Activated CD4-positive, alpha-beta T cell treated with anti-CD3 and anti-CD28 coated beads, Interleukin-2, amount 10 ng/mL, durations not matched to agents 7 days and 5 days (primary cell): ENCODE data around the gene NASP. TPM values are rescaled to one million over a fixed set of nuclear protein-coding genes. Genes with fewer than 3 reads are reported as not detected.
"Not testable (repeated sequence)": the region's sequence is repeated elsewhere in the genome, so short reads cannot be mapped to it uniquely, and the experiment has no call there.

Experiments used
- CTCF ChIA-PET: fragments of 350-600 bp; sonication (Branson Sonifier 250); formaldehyde crosslinking; loops from one replicate; lab custom pipeline; 2021; ENCODE audit warnings: antibody characterized with exemption; lab: Charles Lee
- POLR2A ChIA-PET: fragments of 350-600 bp; sonication (Branson Sonifier 250); formaldehyde crosslinking; loops from one replicate; lab custom pipeline; 2021; ENCODE audit warnings: antibody characterized with exemption; lab: Charles Lee
- DNase-seq: peaks from one replicate; pipeline ENCODE4 v3.0.0-alpha.2; 2020
- H3K27ac Mint-ChIP-seq: one replicate; pipeline ENCODE4 v1.8.0; 2021; ENCODE audit warnings: mild to moderate bottlenecking, moderate library complexity, mixed read lengths
- H3K27me3 Mint-ChIP-seq: one replicate; pipeline ENCODE4 v1.8.0; 2021; ENCODE audit warnings: mixed read lengths
- H3K36me3 Mint-ChIP-seq: one replicate; pipeline ENCODE4 v1.8.0; 2021; ENCODE audit warnings: low read depth, mixed read lengths
- H3K4me1 Mint-ChIP-seq: one replicate; pipeline ENCODE4 v1.8.0; 2021; ENCODE audit warnings: mixed read lengths
- H3K4me3 Mint-ChIP-seq: one replicate; pipeline ENCODE4 v1.8.0; 2021; ENCODE audit warnings: mild to moderate bottlenecking, moderate library complexity, mixed read lengths
- H3K9me3 Mint-ChIP-seq: one replicate; pipeline ENCODE4 v1.8.0; 2021; ENCODE audit warnings: mixed read lengths
- total RNA-seq, 2 experiments: library from RNA; stranded (reverse); gene quantifications; one replicate each; pipeline ENCODE4 v1.2.3, GENCODE V29; 2021

The NASP gene
- total RNA-seq, 2 experiments from 2014 or later, result 193 to 198 TPM

- Mint-ChIP-seq H3K27me3 (no peaks in the 10 kb centered on the region), H3K9me3 (no peaks in the 10 kb centered on the region), H3K4me1 (no peaks in the 10 kb centered on the region), H3K4me3 (no peak overlapping the region), H3K36me3 (peaks cover 20% of the 10 kb centered on the region), H3K27ac (no peak overlapping the region)
- POLR2A ChIA-PET, result interaction anchor here (2.8 kb wide), 1 partner anchor 49 kb away, joined by 12 read pairs; the partner anchor contains the start of gene PRDX1
- no peak for DNase-seq
- CTCF ChIA-PET, result interaction anchor here (0.6 to 3.2 kb wide), 11 partner anchors 9 to 78 kb away, joined by 3 to 14 read pairs (median 6); partner anchors contain the start of genes AKR1A1 and NASP
Measured at GRCh38 chr1:45570631-45571030, 13.2 kb upstream of the NASP start.

DNA sequence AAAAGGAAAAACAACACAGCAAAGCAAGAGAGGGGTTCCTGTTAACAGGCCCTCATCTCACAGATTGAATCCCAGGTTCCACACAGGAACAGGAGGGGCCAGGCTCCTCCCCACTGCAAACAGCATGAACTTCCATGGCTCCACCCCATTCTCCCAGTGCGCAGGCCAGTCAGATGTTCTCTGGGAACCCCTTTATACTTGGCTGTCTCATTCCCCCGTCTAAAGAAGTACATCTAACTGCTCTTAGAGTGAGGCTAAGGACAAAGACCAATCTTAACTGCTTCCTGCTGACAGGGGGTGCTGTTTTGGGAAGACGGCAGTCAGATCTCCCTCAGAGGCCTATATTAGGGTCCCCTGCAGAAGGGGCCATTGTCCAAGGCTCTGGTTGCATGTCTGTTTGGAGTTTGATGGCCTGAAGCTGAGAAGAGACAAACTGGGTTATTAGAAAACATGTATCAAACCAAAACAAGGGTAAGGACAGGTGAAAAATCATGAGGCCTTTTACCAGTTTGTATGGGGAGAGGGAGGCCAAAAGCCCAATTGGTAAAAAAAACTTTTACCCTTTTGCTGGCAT, 10.5 kb upstream of the NASP start:
- ChIA-PET POLR2A (no interaction called here), CTCF (interaction anchor here (0.6 to 1.5 kb wide), 3 partner anchors 10 to 30 kb away, joined by 3 read pairs; partner anchors contain the start of gene NASP)
- Mint-ChIP-seq H3K27ac (no peak overlapping the region), H3K27me3 (no peaks in the 10 kb centered on the region), H3K4me1 (no peaks in the 10 kb centered on the region), H3K36me3 (peaks cover 10% of the 10 kb centered on the region), H3K9me3 (no peaks in the 10 kb centered on the region), H3K4me3 (no peak overlapping the region)
- DNase-seq, result no peak

- Mint-ChIP-seq H3K4me1 (no peaks in the 10 kb centered on the region), H3K9me3 (no peaks in the 10 kb centered on the region), H3K27ac (no peak overlapping the region), H3K36me3 (peaks cover 10% of the 10 kb centered on the region), H3K4me3 (no peak overlapping the region), H3K27me3 (no peaks in the 10 kb centered on the region)
- ChIA-PET CTCF (interaction anchor here (0.6 to 1.5 kb wide), 3 partner anchors 9 to 63 kb away, joined by 3 to 4 read pairs (median 3); no protein-coding TSS in a partner anchor), POLR2A (no interaction called here)
- DNase-seq, result no peak
Measured at GRCh38 chr1:45574105-45574626, 9.7 kb upstream of the NASP start.

- Mint-ChIP-seq H3K4me1 (peaks cover 30% of the 10 kb centered on the region), H3K4me3 (peak overlapping the region; percentile 93), H3K27me3 (no peaks in the 10 kb centered on the region), H3K36me3 (peaks cover 5% of the 10 kb centered on the region), H3K9me3 (no peaks in the 10 kb centered on the region), H3K27ac (peak overlapping the region; percentile 99)
- ChIA-PET POLR2A (interaction anchor here (0.6 to 1.0 kb wide), 2 partner anchors 36 to 62 kb away, joined by 3 read pairs; no protein-coding TSS in a partner anchor), CTCF (interaction anchor here (0.7 to 2.8 kb wide), 11 partner anchors 9 to 707 kb away, joined by 3 to 10 read pairs (median 3); partner anchors contain the start of genes GPBP1L1, PRDX1 and TESK2)
- DNase-seq, result peak; percentile 97
Measured at GRCh38 chr1:45583264-45583665, 576 bp upstream of the NASP start.

DNA sequence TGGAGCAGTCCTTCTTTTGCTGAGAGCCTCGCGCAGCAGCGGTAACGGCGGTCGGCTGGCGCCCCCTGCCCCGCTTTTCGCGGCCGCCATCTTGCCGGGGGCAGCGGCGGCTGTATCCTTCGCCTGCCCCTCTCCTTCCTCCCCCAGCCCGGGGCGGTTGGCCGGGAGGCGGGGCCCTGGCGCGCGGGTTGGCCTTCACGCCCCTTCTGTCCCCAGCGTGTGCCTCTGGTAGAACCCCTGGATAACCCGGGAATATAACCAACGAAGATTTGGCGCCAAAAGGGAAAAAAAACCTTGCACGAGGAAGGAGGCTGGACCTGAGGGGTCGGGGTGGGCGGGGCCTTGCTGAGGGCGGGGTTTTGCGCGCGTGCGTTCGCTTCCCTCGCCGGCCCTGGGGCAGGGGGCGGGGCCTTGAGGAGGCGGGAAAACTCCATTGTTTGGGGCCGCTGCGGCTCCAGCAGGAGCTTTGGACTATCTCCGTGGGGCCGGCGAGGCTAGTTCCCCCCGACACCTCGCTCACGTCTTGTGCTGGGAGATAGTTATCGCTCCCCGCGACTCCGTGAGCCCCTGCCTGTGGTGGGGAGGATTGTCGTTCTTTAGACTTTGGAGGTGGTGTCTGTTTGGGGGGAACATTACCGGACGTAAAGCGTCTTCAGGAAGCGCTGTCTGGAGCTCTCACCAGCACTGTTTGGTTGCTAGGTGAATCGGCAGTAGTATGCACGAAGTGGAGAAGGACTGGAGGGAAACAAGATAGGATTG, 689 bp downstream of the NASP start:
- ChIA-PET POLR2A (interaction anchor here (0.6 to 1.1 kb wide), 3 partner anchors 9 to 63 kb away, joined by 3 to 4 read pairs (median 3); partner anchors contain the start of genes AKR1A1 and PRDX1), CTCF (interaction anchor here (0.6 to 1.4 kb wide), 4 partner anchors 14 to 96 kb away, joined by 3 read pairs; no protein-coding TSS in a partner anchor)
- Mint-ChIP-seq H3K9me3 (no peaks in the 10 kb centered on the region), H3K27me3 (no peaks in the 10 kb centered on the region), H3K4me3 (peak overlapping the region; percentile 93), H3K4me1 (peaks cover 38% of the 10 kb centered on the region), H3K36me3 (peaks cover 8% of the 10 kb centered on the region), H3K27ac (peak overlapping the region; percentile 99)
- peak; percentile 89 for DNase-seq

DNA sequence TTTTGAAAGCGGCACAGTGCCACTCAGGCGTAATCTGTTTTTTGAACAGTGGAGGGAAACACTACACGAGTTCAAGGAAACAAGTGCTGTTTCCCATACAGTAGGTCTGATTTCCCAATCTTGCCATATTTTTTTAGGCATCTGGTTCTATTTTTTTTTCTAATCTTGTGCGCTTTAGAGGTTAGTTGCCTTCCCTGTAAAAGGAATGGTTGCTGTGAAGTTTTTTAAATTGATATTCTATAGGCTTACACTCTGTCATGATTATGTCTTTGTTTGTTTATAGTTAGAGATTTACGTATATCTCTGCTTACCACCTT, 1.2 kb downstream of the NASP start:
- peak overlapping the region; percentile 99 for H3K27ac Mint-ChIP-seq
- ChIA-PET CTCF (interaction anchor here (0.6 to 1.4 kb wide), 3 partner anchors 14 to 58 kb away, joined by 3 read pairs; no protein-coding TSS in a partner anchor), POLR2A (interaction anchor here (1.0 to 1.1 kb wide), 2 partner anchors 9 to 63 kb away, joined by 3 to 4 read pairs; partner anchors contain the start of gene PRDX1)
- H3K36me3 Mint-ChIP-seq, result peaks cover 8% of the 10 kb centered on the region
- H3K9me3 Mint-ChIP-seq, result no peaks in the 10 kb centered on the region
- peak overlapping the region; percentile 93 for H3K4me3 Mint-ChIP-seq
- H3K4me1 Mint-ChIP-seq, result peaks cover 38% of the 10 kb centered on the region
- no peak for DNase-seq
- H3K27me3 Mint-ChIP-seq, result no peaks in the 10 kb centered on the region

- Mint-ChIP-seq H3K9me3 (no peaks in the 10 kb centered on the region), H3K4me1 (peaks cover 38% of the 10 kb centered on the region), H3K36me3 (peaks cover 8% of the 10 kb centered on the region), H3K4me3 (peak overlapping the region; percentile 93), H3K27me3 (no peaks in the 10 kb centered on the region), H3K27ac (peak overlapping the region; percentile 99)
- ChIA-PET CTCF (interaction anchor here (1.2 to 1.4 kb wide), 2 partner anchors 15 to 39 kb away, joined by 3 read pairs; no protein-coding TSS in a partner anchor), POLR2A (interaction anchor here (1.0 kb wide), 1 partner anchor 64 kb away, joined by 4 read pairs; the partner anchor contains the start of gene PRDX1)
- no peak for DNase-seq
Measured at GRCh38 chr1:45585496-45586075, 1.7 kb downstream of the NASP start.

GRCh38 chr1:45586769-45587168, 2.9 kb downstream of the NASP start:
- ChIA-PET CTCF (no interaction called here), POLR2A (no interaction called here)
- Mint-ChIP-seq H3K4me3 (peak overlapping the region; percentile 93), H3K4me1 (peaks cover 41% of the 10 kb centered on the region), H3K27ac (peak overlapping the region; percentile 86), H3K27me3 (no peaks in the 10 kb centered on the region), H3K36me3 (peaks cover 11% of the 10 kb centered on the region), H3K9me3 (no peaks in the 10 kb centered on the region)
- no peak for DNase-seq

GRCh38 chr1:45589861-45590260, 6.0 kb downstream of the NASP start:
- CTCF ChIA-PET, result interaction anchor here (0.6 kb wide), 1 partner anchor 186 kb away, joined by 3 read pairs; no protein-coding TSS in a partner anchor
- no peaks in the 10 kb centered on the region for H3K9me3 Mint-ChIP-seq
- POLR2A ChIA-PET, result no interaction called here
- H3K27ac Mint-ChIP-seq, result peak overlapping the region; percentile 41
- H3K27me3 Mint-ChIP-seq, result no peaks in the 10 kb centered on the region
- no peak overlapping the region for H3K4me3 Mint-ChIP-seq
- H3K4me1 Mint-ChIP-seq, result peaks cover 35% of the 10 kb centered on the region
- no peak for DNase-seq
- H3K36me3 Mint-ChIP-seq, result peaks cover 22% of the 10 kb centered on the region

DNA sequence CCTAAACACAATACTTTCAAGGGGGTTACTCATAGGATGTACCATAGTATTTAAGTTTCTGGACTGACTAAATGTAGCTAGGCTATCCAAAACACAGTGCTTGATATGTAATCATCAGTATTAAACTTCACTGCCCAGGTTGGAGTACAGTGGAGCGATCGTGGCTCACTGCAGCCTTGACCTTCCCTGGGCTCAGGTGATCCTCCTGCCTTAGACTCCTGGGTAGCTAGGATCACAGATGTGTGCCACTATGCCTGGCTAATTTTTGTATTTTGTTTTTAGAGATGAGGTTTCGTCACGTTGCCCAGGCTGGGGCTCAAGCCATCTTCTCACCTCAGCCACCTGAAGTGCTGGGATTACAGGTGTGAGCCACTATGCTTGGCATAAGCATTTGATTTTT, 10.6 kb downstream of the NASP start:
- Mint-ChIP-seq H3K36me3 (peaks cover 37% of the 10 kb centered on the region), H3K27me3 (no peaks in the 10 kb centered on the region), H3K4me1 (peaks cover 16% of the 10 kb centered on the region), H3K9me3 (no peaks in the 10 kb centered on the region), H3K27ac (peak overlapping the region; percentile 66), H3K4me3 (no peak overlapping the region)
- ChIA-PET CTCF (no interaction called here), POLR2A (interaction anchor here (1.1 kb wide), 1 partner anchor 10 kb away, joined by 3 read pairs; no protein-coding TSS in a partner anchor)
- DNase-seq, result no peak

DNA sequence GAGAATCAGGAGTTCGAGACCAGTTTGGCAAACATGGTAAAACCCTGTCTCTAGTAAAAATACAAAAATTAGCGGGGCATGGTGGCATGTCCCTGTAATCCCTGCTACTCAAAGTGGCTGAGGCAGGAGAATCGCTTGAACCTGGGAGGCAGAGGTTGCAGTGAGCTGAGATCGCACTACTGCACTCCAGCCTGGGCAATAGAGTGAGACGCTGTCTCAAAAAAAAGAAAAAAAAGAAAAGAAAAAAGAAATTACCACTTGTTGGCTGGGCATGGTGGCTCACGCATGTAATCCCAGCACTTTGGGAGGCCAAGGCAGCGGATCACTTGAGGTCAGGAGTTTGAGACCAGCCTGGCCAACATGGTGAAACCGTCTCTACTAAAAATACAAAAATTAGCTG, 12.9 kb downstream of the NASP start:
- Mint-ChIP-seq H3K4me1 (peaks cover 30% of the 10 kb centered on the region), H3K36me3 (peaks cover 42% of the 10 kb centered on the region)
- CTCF ChIA-PET, H3K27me3 Mint-ChIP-seq, H3K4me3 Mint-ChIP-seq, POLR2A ChIA-PET, H3K9me3 Mint-ChIP-seq, H3K27ac Mint-ChIP-seq, DNase-seq: not testable (repeated sequence)

- CTCF ChIA-PET, result no interaction called here
- H3K27ac Mint-ChIP-seq, result no peak overlapping the region
Measured at GRCh38 chr1:45604239-45604638, 20.4 kb downstream of the NASP start.

More at GRCh38 chr1:45604239-45604638, 20.4 kb downstream of the NASP start:
- DNase-seq, result no peak
- H3K36me3 Mint-ChIP-seq, result peaks cover 59% of the 10 kb centered on the region
- H3K4me3 Mint-ChIP-seq, result no peak overlapping the region
- H3K9me3 Mint-ChIP-seq, result no peaks in the 10 kb centered on the region
- no peaks in the 10 kb centered on the region for H3K27me3 Mint-ChIP-seq
- H3K4me1 Mint-ChIP-seq, result peaks cover 53% of the 10 kb centered on the region
- POLR2A ChIA-PET, result no interaction called here
